Adrenal gland (tissue), 12 donors: ENCODE data around the gene TECRL. TPM values are rescaled to one million over a fixed set of nuclear protein-coding genes. Genes with fewer than 3 reads are reported as not detected.

Experiments
- DNase-seq, 7 donors: peaks; one replicate each; pipeline ENCODE4 v3.0.0-alpha.2; 2019 to 2020
- H3K27ac ChIP-seq, 5 donors: fragments of 200-600 bp; sonication (generic) in 4 of 5; 1 replicate in 3 of 5; 2 replicates in 2 of 5; pipeline versions ENCODE4 v1.5.1 to v1.8.0; 2016 to 2020; ENCODE audit warnings: mild to moderate bottlenecking in 1 of 5
- H3K27me3 ChIP-seq: fragments of 200-600 bp; 2 replicates; pipeline ENCODE4 v1.8.0; 2021
- H3K36me3 ChIP-seq, 2 donors: fragments of 200-600 bp; replicated peaks in 1 of 2; 1 replicate in 1 of 2; 2 replicates in 1 of 2; pipeline versions ENCODE4 v1.5.1 to v1.8.0; 2018 to 2022
- H3K4me1 ChIP-seq, 2 donors: fragments of 200-600 bp; replicated peaks in 1 of 2; 1 replicate in 1 of 2; 2 replicates in 1 of 2; pipeline versions ENCODE4 v1.5.1 to v1.8.0; 2018 to 2021
- H3K4me3 ChIP-seq, 4 donors: fragments of 200-600 bp; sonication (generic) in 3 of 4; one replicate each; pipeline ENCODE4 v1.5.1; 2016 to 2018
- H3K9me3 ChIP-seq, 3 donors: fragments of 200-600 bp; sonication (generic) in 1 of 3; replicated peaks in 1 of 3; 1 replicate in 2 of 3; 2 replicates in 1 of 3; pipeline versions ENCODE4 v1.5.1 to v1.8.0; 2016 to 2021
- POLR2A ChIP-seq, 2 donors: fragments of 450-650 bp; IDR thresholded peaks; one replicate each; pipeline ENCODE4 v1.6.1; 2017; ENCODE audit warnings: antibody characterized with exemption in 2 of 2, mild to moderate bottlenecking in 2 of 2, moderate library complexity in 1 of 2
- WGBS, 4 donors: extraction: QIAGEN DNeasy Blood & Tissue Kit in 2 of 4; methylation state at CpG; one replicate each; pipeline versions ENCODE4 v1.1.5 to v1.1.7; 2013 to 2017; 5-methylcytosine and 5-hydroxymethylcytosine counted together
- intact Hi-C, 2 donors: fragments of 100-400 bp; cut with DNase I; formaldehyde crosslinking; loops; one replicate each; pipeline versions ENCODE4 v1.14.1 to v1.15.0; 2022 to 2023
- polyA plus RNA-seq, 3 donors: library from polyadenylated mRNA; stranded (reverse); fragments of 200-250 nt in 2 of 3; fragments of 350-450 nt in 1 of 3; fragmentation: Illumina TruSeq in 1 of 3; extraction: RNeasy Lipid Tissue Mini Kit (QIAGEN cat#74804) in 1 of 3; gene quantifications; one replicate each; pipeline ENCODE4 v1.2.3, GENCODE V29; 2013 to 2014
- total RNA-seq, 9 donors: library from RNA; depleted of rRNA in 4 of 9; stranded (reverse); fragments of >200 nt in 4 of 9; fragments of 120-200 nt in 1 of 9; fragmentation: NEBNext Ultra II Directional in 1 of 9; extraction: Animal tissue kit (Norgen Biotek cat#: 25700) in 1 of 9; gene quantifications; one replicate each; pipeline versions ENCODE4 v1.1.0 to v1.2.4, GENCODE V29; 2013 to 2023
- TF ChIP-seq, protein P1 (sequence below), 6 experiments: fragments of 450-650 bp in 4 of 6; fragments of 200-600 bp in 2 of 6; sonication (generic) in 1 of 6; IDR thresholded peaks; 1 replicate in 5 of 6; 2 replicates in 1 of 6; pipeline versions ENCODE4 v1.5.1 to v1.8.0; 2016 to 2021; ENCODE audit warnings: antibody characterized with exemption in 6 of 6, mild to moderate bottlenecking in 2 of 6, moderate library complexity in 1 of 6
- donor health status: healthy with polysubstance abuse.
- donor health status: Bipolar disorder and iron deficiency.
- donor health status: DM: yes; HTN: yes; CAD: no.
- donor health status: DM: no; HTN: no; CAD: no.
- donor health status: DM: no; HTN: no; CAD: no.
- donor health status: DM: yes; HTN: yes; CAD: no.

TECRL gene
- total and polyA plus RNA-seq, 12 donors = 0.14 to 7.9 (median 0.54) TPM; not detected in 2

DNA sequence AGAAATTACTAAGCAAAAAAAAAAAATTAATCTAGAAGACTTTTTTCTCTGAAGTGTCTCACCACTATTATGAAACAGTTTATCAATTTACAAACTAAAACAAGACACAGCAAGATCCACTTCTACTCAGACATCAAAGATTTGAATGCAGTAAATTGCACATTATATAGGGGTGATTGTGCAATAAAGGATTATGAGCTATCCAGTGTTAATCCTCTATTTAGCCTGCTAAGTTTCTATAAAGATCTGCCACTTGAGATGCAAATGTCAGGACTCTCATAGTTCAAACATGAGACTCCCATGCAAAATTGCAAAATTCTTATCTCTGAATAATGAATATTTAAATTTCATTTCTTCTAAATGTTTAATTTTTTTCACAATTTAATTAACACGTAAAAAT, 2.2 kb downstream of the TECRL start:
- WGBS, 4 donors = 72 to 83% (median 76%) methylated on average over 1 of the region's 1 CpG
- Histone ChIP-seq H3K27ac (no peak overlapping the region), H3K9me3 (no peaks in the 10 kb centered on the region), H3K4me3 (no peak overlapping the region), H3K4me1 (no peaks in the 10 kb centered on the region), H3K36me3 (no peaks in the 10 kb centered on the region), H3K27me3 (no peaks in the 10 kb centered on the region)
- TF ChIP-seq, protein P1, sequence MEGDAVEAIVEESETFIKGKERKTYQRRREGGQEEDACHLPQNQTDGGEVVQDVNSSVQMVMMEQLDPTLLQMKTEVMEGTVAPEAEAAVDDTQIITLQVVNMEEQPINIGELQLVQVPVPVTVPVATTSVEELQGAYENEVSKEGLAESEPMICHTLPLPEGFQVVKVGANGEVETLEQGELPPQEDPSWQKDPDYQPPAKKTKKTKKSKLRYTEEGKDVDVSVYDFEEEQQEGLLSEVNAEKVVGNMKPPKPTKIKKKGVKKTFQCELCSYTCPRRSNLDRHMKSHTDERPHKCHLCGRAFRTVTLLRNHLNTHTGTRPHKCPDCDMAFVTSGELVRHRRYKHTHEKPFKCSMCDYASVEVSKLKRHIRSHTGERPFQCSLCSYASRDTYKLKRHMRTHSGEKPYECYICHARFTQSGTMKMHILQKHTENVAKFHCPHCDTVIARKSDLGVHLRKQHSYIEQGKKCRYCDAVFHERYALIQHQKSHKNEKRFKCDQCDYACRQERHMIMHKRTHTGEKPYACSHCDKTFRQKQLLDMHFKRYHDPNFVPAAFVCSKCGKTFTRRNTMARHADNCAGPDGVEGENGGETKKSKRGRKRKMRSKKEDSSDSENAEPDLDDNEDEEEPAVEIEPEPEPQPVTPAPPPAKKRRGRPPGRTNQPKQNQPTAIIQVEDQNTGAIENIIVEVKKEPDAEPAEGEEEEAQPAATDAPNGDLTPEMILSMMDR (IDR thresholded peaks at IDR 0.05) = no peak
- no peak for TF ChIP-seq POLR2A (IDR thresholded peaks at IDR 0.05)
- intact Hi-C loops = no loop called here
- no peak for DNase-seq

- Histone ChIP-seq H3K27ac (no peak overlapping the region), H3K9me3 (no peaks in the 10 kb centered on the region), H3K27me3 (no peaks in the 10 kb centered on the region), H3K4me1 (no peaks in the 10 kb centered on the region), H3K36me3 (no peaks in the 10 kb centered on the region), H3K4me3 (no peak overlapping the region)
- DNase-seq = no peak
- intact Hi-C loops = no loop called here
- 77 to 80% (median 78%) methylated on average over 11 of the region's 11 CpGs for WGBS, 4 donors
- TF ChIP-seq, protein P1 (IDR thresholded peaks at IDR 0.05) = no peak
- TF ChIP-seq POLR2A (IDR thresholded peaks at IDR 0.05) = no peak
These were observed 3.5 kb downstream of the TECRL start for GRCh38 chr4:64405761-64406160.

DNA sequence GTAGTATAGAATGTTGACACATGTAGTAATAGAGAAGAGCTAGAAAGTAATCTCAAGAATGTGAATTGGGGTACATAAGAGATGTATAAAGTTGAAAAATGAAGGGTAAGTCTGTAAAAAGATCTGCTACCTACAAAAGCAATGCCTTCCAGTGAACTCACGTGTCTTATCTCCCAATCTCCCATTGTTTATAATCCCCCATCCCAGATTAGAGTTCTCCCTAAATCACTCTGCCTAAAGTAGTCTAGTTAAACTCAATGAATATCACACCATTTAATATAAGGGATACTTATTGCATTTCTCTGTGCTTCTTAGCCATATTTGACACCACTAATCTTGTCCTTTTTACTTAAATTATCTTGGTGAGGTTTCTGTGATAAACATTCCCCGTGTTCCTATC, 6.6 kb downstream of the TECRL start:
- H3K4me1 ChIP-seq = no peaks in the 10 kb centered on the region
- TF ChIP-seq, protein P1 (IDR thresholded peaks at IDR 0.05) = no peak
- TF ChIP-seq POLR2A (IDR thresholded peaks at IDR 0.05) = no peak
- no peaks in the 10 kb centered on the region for H3K27me3 ChIP-seq
- H3K9me3 ChIP-seq = no peaks in the 10 kb centered on the region
- H3K36me3 ChIP-seq = no peaks in the 10 kb centered on the region
- intact Hi-C loops = no loop called here
- H3K27ac ChIP-seq = no peak overlapping the region
- no peak for DNase-seq
- WGBS, 4 donors = 36 to 56% (median 45%) methylated on average over 2 of the region's 2 CpGs
- H3K4me3 ChIP-seq = no peak overlapping the region

GRCh38 chr4:64399313-64400109, 9.7 kb downstream of the TECRL start:
- Histone ChIP-seq H3K27ac (no peak overlapping the region), H3K36me3 (no peaks in the 10 kb centered on the region), H3K4me3 (no peak overlapping the region), H3K9me3 (no peaks in the 10 kb centered on the region), H3K4me1 (no peaks in the 10 kb centered on the region), H3K27me3 (no peaks in the 10 kb centered on the region)
- no peak for TF ChIP-seq POLR2A (IDR thresholded peaks at IDR 0.05)
- TF ChIP-seq, protein P1 (IDR thresholded peaks at IDR 0.05) = no peak
- intact Hi-C loops = no loop called here
- DNase-seq = no peak
- WGBS, 4 donors = 76 to 87% (median 84%) methylated on average over 5 of the region's 5 CpGs
